Large intestine (tissue), 3 donors: Measurements from ENCODE around the gene EDA. TPM values are rescaled to one million over a fixed set of nuclear protein-coding genes. Genes with fewer than 3 reads are reported as not detected.
"Not testable (repeated sequence)": the region's sequence is repeated elsewhere in the genome, so short reads cannot be mapped to it uniquely, and the experiment has no call there.

Source experiments
- DNase-seq, 2 donors: peaks; one replicate each; pipeline versions ENCODE4 v3.0.0 to v3.0.0-alpha.2; 2013
- H3K27ac ChIP-seq: one replicate; pipeline ENCODE4 v1.5.1; 2013; ENCODE audit warnings: low read length
- H3K27me3 ChIP-seq: 2 replicates; pipeline ENCODE4 v1.6.1; 2013; ENCODE audit warnings: low read length; ENCODE audit not compliant: control insufficient read depth, insufficient read depth
- H3K36me3 ChIP-seq: 2 replicates; pipeline ENCODE4 v1.6.1; 2013; ENCODE audit warnings: low read length; ENCODE audit not compliant: control insufficient read depth, insufficient read depth
- H3K4me1 ChIP-seq: one replicate; pipeline ENCODE4 v1.6.1; 2013; ENCODE audit warnings: low read length; ENCODE audit not compliant: control insufficient read depth, insufficient read depth
- H3K4me3 ChIP-seq: one replicate; pipeline ENCODE4 v1.5.1; 2013; ENCODE audit warnings: low read length
- H3K9me3 ChIP-seq: one replicate; pipeline ENCODE4 v1.6.1; 2013; ENCODE audit warnings: mild to moderate bottlenecking, low read depth, low read length, moderate library complexity; ENCODE audit not compliant: control insufficient read depth
- WGBS: methylation state at CpG from one replicate; pipeline ENCODE4 v1.1.5; 2013; ENCODE audit warnings: low lambda C conversion rate; ENCODE audit not compliant: insufficient coverage; 5-methylcytosine and 5-hydroxymethylcytosine counted together
- polyA plus RNA-seq: library from polyadenylated mRNA; unstranded; fragments of 120-200 nt; gene quantifications from one replicate; pipeline ENCODE4 v1.2.1, GENCODE V29; 2013

EDA gene
- polyA plus RNA-seq, 1 donor: 25.1 TPM

DNA sequence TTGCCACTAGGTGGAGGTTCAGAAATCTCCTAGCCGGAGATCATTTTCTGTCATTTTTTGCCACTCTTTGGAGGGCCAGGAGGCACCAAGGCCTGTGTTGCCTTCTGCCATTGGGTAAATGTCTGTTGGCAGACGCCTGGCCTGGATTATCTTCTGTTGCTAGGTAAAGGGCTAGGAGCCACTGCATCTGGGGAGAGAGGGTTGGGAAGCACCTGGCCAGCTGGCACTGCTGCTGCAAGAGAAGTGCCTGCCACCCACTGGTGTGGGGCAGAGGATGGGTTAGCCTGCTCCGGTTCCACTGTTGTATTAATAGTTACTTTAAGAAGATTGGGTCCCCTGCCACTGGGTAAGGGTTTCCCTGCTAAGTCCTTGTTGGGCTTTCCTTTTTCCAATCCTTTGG is 375.8 kb downstream of the EDA start:
- no peaks in the 10 kb centered on the region for H3K9me3 ChIP-seq
- no peaks in the 10 kb centered on the region for H3K36me3 ChIP-seq
- no peak overlapping the region for H3K4me3 ChIP-seq
- DNase-seq: no peak
- no peak overlapping the region for H3K27ac ChIP-seq
- no peaks in the 10 kb centered on the region for H3K27me3 ChIP-seq
- no CpG with 5 or more reads among the region's 3 CpGs for WGBS
- no peaks in the 10 kb centered on the region for H3K4me1 ChIP-seq

DNA sequence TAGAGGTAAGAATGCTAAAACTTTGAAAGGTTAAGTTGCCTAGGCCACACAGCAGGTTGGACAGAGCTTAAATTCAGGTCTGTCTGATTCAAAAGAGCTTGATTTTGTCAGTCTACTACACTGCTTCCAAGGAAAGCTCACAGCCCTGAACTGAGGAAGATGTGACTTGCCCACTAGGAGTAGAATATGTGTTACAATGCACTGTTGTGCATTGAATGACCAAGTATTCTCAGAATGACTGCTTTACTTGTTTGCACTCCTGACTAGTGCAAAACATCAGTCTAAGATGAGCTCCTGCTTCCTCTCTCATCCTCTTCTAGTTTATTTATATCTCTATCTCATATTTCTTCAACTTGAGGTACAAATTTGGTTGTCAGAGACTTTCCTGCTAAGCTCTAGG is 377.6 kb downstream of the EDA start:
- no peak overlapping the region for H3K4me3 ChIP-seq
- H3K27ac ChIP-seq: no peak overlapping the region
- DNase-seq: no peak
- H3K4me1 ChIP-seq: no peaks in the 10 kb centered on the region
- no peaks in the 10 kb centered on the region for H3K27me3 ChIP-seq
- H3K9me3 ChIP-seq: peaks cover 3% of the 10 kb centered on the region
- no peaks in the 10 kb centered on the region for H3K36me3 ChIP-seq

DNA sequence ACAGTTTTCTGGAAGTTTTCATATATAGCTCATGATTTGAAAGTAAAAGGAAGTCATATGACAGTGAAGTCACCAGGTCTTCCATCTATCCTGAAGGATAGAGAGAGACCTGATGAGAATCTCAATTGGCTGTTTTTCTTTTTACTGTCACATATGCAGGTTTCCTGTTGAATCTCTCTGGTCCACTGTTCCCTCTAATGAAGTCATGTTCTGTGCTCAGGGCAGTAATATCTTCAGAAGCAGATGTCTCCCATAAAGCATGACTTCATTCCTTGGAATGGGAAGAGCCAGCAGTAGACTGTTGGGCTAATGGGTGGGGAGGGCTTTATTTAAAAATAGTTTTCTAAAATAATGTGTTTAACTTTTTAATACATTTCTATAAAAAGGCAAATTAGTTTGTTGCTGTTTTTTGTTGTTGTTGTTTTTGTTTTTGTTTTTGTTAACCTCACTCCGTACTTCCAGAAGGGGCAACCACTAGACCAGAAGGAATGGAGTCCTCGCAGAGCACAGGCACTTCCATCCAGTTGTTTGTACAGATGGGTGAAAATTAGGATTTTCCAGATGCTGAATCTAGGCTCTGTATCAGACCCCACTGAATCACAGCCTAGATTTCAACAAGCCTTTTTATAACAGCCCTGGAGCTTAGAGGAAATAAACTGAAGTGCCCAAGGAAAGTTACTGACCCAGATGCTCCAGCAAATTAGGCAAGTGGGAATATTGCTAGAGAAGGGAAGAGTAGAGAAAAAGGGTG is 379.6 kb downstream of the EDA start:
- no peaks in the 10 kb centered on the region for H3K4me1 ChIP-seq
- no peak overlapping the region for H3K4me3 ChIP-seq
- DNase-seq: no peak
- no peaks in the 10 kb centered on the region for H3K36me3 ChIP-seq
- no peaks in the 10 kb centered on the region for H3K27me3 ChIP-seq
- H3K27ac ChIP-seq: no peak overlapping the region
- WGBS: no CpG with 5 or more reads among the region's 2 CpGs
- H3K9me3 ChIP-seq: peaks cover 3% of the 10 kb centered on the region

DNA sequence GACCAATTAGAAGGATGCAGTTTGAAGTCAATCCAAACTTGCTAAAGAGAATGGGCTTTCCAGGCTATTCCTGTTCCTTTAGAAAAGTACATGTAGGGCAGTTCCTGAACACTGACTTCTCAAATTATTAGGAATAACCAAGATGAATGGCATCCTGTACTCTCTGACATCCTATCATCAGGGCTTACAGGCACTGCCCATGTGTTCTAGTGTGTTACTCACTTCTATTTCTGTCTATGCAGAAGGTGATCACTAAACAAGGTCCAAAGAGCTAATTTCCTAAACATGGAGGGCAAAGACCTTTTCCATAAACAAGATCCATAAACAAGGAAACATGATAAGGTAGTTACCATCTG is 380.2 kb downstream of the EDA start:
- DNase-seq: no peak
- peaks cover 3% of the 10 kb centered on the region for H3K9me3 ChIP-seq
- no peaks in the 10 kb centered on the region for H3K27me3 ChIP-seq
- no peak overlapping the region for H3K4me3 ChIP-seq
- no peaks in the 10 kb centered on the region for H3K4me1 ChIP-seq
- no peaks in the 10 kb centered on the region for H3K36me3 ChIP-seq
- H3K27ac ChIP-seq: no peak overlapping the region

DNA sequence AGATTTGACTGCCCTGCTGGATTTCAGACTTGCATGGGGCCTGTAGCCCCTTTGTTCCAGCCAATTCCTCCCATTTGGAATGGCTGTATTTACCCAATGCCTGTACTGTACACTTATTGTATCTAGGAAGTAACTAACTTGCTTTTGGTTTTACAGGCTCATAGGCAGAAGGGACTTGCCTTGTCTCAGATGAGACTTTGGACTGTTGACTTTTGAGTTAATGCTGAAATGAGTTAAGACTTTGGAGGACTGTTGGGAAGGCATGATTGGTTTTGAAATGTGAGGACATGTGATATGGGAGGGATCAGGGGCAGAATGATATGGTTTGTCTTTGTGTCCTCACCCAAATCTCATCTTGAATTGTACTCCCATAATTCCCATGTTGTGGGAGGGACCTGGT is 382.4 kb downstream of the EDA start:
- not testable (repeated sequence) for H3K27me3 ChIP-seq, H3K36me3 ChIP-seq, H3K4me3 ChIP-seq, H3K9me3 ChIP-seq, DNase-seq, H3K27ac ChIP-seq, H3K4me1 ChIP-seq

DNA sequence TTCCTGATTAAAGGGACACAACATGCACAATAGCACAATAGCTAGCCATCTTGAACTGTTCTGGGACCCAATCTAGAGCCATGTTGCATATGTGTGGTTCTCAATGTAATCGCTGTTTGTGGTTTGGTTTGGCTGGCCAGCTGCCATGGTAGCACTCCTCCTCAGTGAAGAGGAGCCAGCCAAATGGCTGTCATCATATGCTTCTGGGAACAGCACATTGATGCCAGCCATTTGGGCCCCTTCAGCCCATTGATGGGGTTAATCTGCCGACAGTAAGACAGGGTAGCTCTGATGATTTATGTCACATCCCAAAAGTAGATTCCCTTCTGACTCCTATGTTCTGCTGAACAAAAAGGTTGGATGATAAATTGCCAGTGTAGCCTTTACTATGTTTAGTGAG is 385.4 kb downstream of the EDA start:
- Histone ChIP-seq H3K4me3 (no peak overlapping the region), H3K36me3 (no peaks in the 10 kb centered on the region), H3K27me3 (no peaks in the 10 kb centered on the region), H3K4me1 (no peaks in the 10 kb centered on the region), H3K9me3 (peaks cover 3% of the 10 kb centered on the region), H3K27ac (no peak overlapping the region)
- DNase-seq: no peak
- WGBS: no CpG with 5 or more reads among the region's 2 CpGs

DNA sequence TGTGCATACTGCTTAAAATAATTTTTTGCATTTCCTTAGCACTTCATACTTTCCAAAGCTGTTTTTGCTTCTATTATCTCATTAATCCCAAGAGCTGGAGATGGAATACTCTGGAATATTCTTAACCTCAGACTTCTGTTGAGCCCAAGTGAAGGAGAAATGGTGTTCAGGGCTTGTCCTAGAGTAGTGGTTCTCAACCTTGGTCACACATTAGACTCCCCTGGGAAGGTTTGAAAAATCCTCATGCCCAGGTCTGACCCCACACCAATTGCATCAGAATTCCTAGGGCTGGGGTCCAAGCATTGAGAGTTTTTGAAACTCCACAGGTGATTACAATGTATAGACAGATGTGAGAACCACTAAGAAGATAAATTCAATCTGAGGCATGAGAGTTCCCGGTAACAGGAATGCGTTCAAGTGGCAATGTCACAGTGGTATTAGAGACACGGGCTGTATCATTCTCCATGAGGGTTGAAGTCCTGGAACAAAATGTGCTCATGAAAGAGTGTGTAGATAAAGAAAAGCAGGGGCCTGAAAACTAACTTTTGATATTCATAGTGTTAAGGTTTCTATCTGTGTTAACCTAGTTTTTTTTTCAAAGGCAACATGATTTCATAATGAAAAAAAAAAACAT is 385.9 kb downstream of the EDA start:
- WGBS: 100% methylated on average over 1 of the region's 3 CpGs
- no peaks in the 10 kb centered on the region for H3K4me1 ChIP-seq
- H3K4me3 ChIP-seq: no peak overlapping the region
- H3K36me3 ChIP-seq: no peaks in the 10 kb centered on the region
- no peaks in the 10 kb centered on the region for H3K27me3 ChIP-seq
- H3K9me3 ChIP-seq: peaks cover 3% of the 10 kb centered on the region
- H3K27ac ChIP-seq: no peak overlapping the region
- DNase-seq: no peak

DNA sequence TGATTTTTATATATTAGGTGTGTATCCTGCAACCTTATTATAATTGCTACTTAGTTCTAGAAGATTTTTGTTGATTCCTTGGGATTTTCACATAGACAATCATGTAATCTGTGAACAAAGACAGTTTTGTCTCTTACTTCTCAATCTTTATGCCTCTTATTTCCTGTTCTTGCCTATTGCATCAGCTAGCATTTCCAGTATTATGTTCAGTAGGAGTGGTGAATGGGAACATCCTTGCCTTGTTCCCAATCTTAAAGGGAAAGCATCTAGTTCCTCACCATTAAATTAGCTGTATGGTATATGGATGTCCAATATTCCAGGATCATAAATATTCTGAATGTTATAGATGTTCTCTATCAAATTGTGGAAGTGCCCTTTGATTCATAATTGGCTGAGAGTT is 392.0 kb downstream of the EDA start:
- Histone ChIP-seq H3K9me3 (no peaks in the 10 kb centered on the region), H3K27me3 (no peaks in the 10 kb centered on the region), H3K4me3 (no peak overlapping the region), H3K36me3 (no peaks in the 10 kb centered on the region), H3K27ac (no peak overlapping the region), H3K4me1 (no peaks in the 10 kb centered on the region)
- DNase-seq: no peak

DNA sequence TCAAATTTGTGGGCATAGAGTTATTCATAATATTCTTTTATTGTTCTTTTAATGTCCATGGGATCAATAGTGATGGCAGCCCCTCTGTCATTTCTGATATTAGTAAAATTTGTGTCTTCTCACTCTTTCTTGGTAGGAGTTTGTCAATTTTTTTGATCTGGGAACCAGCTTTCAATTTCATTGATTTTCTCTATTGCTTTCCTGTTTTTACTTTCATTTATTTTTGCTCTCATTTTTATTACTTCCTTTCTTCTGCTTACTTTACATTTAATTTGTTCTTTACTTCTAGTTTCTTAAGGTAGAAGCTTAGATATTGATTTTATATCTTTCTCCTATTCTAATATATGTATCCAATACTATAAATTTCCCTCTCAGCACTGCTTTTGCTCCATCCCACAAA is 393.1 kb downstream of the EDA start:
- no peaks in the 10 kb centered on the region for H3K27me3 ChIP-seq
- H3K4me3 ChIP-seq: no peak overlapping the region
- H3K27ac ChIP-seq: no peak overlapping the region
- no peaks in the 10 kb centered on the region for H3K9me3 ChIP-seq
- H3K4me1 ChIP-seq: peaks cover 9% of the 10 kb centered on the region
- no peaks in the 10 kb centered on the region for H3K36me3 ChIP-seq
- DNase-seq: no peak

DNA sequence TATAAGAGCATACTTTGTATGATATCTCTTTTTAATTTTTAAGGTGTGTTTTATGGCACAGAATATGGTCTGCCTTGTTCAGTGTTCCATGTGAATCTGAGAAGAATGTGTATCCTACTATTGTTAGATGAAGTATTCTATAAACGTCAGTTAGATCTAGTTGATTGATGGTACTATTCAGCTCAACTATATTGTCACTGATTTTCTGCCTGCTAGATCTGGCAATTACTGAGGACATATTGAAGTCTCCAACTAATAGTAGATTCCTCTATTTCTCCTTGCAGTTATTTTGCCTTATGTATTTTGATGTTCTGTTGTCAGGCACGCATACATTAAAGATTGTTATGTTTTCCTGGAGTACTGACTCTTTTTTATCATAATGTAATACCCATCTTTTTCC is 394.1 kb downstream of the EDA start:
- H3K4me3 ChIP-seq: no peak overlapping the region
- no peaks in the 10 kb centered on the region for H3K9me3 ChIP-seq
- peaks cover 11% of the 10 kb centered on the region for H3K4me1 ChIP-seq
- no peaks in the 10 kb centered on the region for H3K27me3 ChIP-seq
- H3K36me3 ChIP-seq: no peaks in the 10 kb centered on the region
- DNase-seq: no peak
- no CpG with 5 or more reads among the region's 2 CpGs for WGBS
- no peak overlapping the region for H3K27ac ChIP-seq

DNA sequence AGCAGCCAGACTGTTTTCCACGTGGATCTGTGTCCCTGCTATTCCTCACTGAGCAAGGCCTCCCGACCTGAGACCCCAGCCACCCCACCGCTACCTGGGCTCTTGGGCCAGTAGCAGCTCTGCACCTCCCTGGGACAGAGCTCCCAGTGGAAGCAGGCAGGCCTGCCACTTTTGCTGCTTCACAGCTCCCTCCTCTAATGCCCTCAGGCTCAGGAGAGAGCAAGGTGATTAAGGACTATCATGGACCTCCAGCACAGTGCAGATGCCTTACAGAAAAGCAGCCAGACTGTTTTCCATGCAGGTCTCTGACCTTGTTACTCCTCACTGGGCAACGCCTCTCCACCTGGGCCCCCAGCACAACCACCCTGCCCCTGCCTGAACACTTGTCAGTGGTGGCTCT is 396.8 kb downstream of the EDA start:
- no peaks in the 10 kb centered on the region for H3K36me3 ChIP-seq
- H3K9me3 ChIP-seq: no peaks in the 10 kb centered on the region
- DNase-seq: no peak
- H3K27ac ChIP-seq: no peak overlapping the region
- peaks cover 11% of the 10 kb centered on the region for H3K4me1 ChIP-seq
- no peak overlapping the region for H3K4me3 ChIP-seq
- no peaks in the 10 kb centered on the region for H3K27me3 ChIP-seq
- no CpG with 5 or more reads among the region's 4 CpGs for WGBS
